Neural crest cell (in vitro differentiated cells): Measurements from ENCODE around the gene SLC35G2. TPM values are rescaled to one million over a fixed set of nuclear protein-coding genes. Genes with fewer than 3 reads are reported as not detected.
"Not testable (repeated sequence)": the region's sequence is repeated elsewhere in the genome, so short reads cannot be mapped to it uniquely, and the experiment has no call there.

Experiments
- DNase-seq: peaks from one replicate; pipeline ENCODE4 v3.0.0; 2021; ENCODE audit warnings: low read depth, mixed read lengths, low spot score
- H3K27ac Mint-ChIP-seq: one replicate; pipeline ENCODE4 v1.8.0; 2021; ENCODE audit warnings: mild to moderate bottlenecking, mixed read lengths; ENCODE audit not compliant: unreplicated experiment
- H3K27me3 Mint-ChIP-seq: 2 replicates; pipeline ENCODE4 v1.8.0; 2021; ENCODE audit warnings: low read depth, mild to moderate bottlenecking, mixed read lengths
- H3K36me3 Mint-ChIP-seq: 2 replicates; pipeline ENCODE4 v1.8.0; 2021; ENCODE audit warnings: low read depth, mild to moderate bottlenecking, mixed read lengths
- H3K4me1 Mint-ChIP-seq: 2 replicates; pipeline ENCODE4 v1.8.0; 2021; ENCODE audit warnings: mixed read lengths
- H3K4me3 Mint-ChIP-seq: one replicate; pipeline ENCODE4 v1.8.0; 2021; ENCODE audit warnings: mild to moderate bottlenecking, mixed read lengths
- H3K9me3 Mint-ChIP-seq: 2 replicates; pipeline ENCODE4 v1.8.0; 2021; ENCODE audit warnings: mixed read lengths
- total RNA-seq: library from RNA; stranded (reverse); gene quantifications from 2 replicates; pipeline ENCODE4 v1.2.1, GENCODE V29; 2021
- TF ChIP-seq, protein P1 (sequence below): fragments of 200-600 bp; sonication (generic); conservative IDR thresholded peaks from 2 replicates; pipeline ENCODE4 v1.5.0; 2021; ENCODE audit warnings: antibody characterized with exemption, mild to moderate bottlenecking

The SLC35G2 gene
- total RNA-seq, 1 donor from 2014 or later = 6.0 TPM

DNA sequence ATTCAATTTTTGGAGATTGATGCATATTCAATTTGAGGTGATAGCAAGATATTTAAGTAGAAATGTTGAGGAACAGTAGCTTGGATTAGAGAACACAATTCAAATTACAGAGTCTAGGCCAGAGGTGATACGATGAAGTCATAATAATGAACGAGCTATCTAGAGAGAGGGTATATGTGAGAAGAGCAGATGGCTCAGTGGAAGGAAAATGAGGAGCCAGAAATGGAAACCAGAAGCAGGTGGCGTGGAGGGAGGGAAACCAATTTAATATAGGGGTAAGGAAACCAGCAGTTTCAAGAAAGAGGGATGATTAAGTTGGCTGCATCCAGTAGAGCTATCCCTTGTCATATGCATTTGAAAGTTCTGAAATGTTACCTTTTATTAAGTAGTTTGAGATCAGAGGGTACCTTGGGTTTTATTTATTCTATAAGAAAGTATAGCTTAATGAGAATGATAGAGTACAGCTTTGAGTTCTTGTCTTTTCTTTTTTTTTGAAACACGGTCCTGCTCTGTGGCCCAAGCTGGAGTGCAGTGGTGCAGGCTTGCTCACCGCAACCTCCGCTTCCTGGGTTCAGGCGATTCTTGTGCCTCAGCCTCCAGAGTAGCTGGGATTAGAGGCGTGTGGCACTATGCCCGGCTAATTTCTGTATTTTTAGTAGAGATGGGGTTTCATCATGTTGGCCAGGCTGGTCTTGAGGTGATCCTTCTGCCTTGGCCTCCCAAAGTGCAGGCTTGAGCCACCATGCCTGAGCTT, 65.2 kb downstream of the SLC35G2 start:
- H3K4me3 Mint-ChIP-seq = no peak overlapping the region
- peaks cover 17% of the 10 kb centered on the region for H3K36me3 Mint-ChIP-seq
- peaks cover 5% of the 10 kb centered on the region for H3K4me1 Mint-ChIP-seq
- no peak for DNase-seq
- H3K27ac Mint-ChIP-seq = peak overlapping the region; percentile 0
- TF ChIP-seq, protein P1, sequence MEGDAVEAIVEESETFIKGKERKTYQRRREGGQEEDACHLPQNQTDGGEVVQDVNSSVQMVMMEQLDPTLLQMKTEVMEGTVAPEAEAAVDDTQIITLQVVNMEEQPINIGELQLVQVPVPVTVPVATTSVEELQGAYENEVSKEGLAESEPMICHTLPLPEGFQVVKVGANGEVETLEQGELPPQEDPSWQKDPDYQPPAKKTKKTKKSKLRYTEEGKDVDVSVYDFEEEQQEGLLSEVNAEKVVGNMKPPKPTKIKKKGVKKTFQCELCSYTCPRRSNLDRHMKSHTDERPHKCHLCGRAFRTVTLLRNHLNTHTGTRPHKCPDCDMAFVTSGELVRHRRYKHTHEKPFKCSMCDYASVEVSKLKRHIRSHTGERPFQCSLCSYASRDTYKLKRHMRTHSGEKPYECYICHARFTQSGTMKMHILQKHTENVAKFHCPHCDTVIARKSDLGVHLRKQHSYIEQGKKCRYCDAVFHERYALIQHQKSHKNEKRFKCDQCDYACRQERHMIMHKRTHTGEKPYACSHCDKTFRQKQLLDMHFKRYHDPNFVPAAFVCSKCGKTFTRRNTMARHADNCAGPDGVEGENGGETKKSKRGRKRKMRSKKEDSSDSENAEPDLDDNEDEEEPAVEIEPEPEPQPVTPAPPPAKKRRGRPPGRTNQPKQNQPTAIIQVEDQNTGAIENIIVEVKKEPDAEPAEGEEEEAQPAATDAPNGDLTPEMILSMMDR = no peak
- peaks cover 6% of the 10 kb centered on the region for H3K9me3 Mint-ChIP-seq
- H3K27me3 Mint-ChIP-seq = no peaks in the 10 kb centered on the region

DNA sequence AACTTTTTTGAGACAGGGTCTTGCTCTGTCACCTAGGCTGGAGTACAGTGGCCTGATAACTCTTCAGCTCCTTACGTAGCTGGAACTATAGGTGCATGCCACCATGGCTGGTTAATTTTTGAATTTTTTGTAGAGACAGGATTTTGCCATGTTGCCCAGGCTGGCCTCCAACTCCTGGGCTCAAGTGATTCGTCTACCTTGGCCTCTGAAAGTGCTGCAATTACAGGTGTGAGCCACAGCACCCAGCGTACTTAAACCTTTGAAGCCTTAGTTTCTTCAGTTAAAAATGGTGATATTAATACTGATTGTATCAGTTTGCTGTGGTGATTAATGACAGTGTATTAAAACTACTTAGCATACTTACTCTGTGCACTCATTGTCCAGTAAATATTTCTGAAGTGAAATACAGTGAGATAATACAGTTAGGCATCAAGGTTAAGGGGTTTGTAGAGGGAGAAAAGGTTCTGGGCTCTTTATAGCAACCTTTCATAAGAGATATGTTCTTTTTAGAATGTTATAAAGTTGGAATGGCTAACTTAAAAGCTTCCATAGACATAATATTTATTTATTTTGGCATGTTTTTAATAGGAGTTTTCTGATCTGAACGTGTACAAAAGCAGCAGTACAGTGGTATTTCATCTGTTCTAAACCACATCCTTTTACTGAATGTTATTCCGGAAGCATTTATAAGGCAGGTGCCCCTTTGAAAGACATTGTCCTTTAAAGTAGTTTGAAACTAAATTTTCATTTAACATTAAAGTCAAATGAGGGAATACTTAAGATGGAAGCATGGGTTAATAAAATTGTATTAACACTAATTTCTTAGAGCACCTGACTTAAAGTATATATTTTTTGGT, 66.7 kb downstream of the SLC35G2 start:
- H3K4me1 Mint-ChIP-seq = peaks cover 7% of the 10 kb centered on the region
- TF ChIP-seq, protein P1 = no peak
- H3K36me3 Mint-ChIP-seq = peaks cover 17% of the 10 kb centered on the region
- H3K27ac Mint-ChIP-seq = no peak overlapping the region
- no peak for DNase-seq
- H3K4me3 Mint-ChIP-seq = no peak overlapping the region
- H3K9me3 Mint-ChIP-seq = peaks cover 10% of the 10 kb centered on the region
- no peaks in the 10 kb centered on the region for H3K27me3 Mint-ChIP-seq

DNA sequence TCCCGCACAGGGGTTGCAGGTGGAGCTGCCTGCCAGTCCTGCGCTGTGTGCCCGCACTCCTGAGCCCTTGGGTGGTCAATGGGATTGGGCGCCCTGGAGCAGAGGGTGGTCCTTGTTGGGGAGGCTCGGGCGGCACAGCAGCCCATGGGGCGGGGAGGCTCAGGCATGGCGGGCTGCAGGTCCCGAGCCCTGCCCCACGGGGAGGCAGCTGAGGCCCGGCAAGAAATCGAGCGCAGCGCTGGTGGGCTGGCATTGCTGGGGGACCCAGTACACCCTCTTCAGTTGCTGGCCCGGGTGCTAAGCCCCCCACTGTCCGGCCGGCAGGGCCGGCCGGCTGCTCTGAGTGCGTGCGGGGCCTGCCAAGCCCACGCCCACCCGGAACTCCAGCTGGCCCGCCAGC, 71.0 kb downstream of the SLC35G2 start:
- no peak for DNase-seq
- Mint-ChIP-seq H3K36me3 (peaks cover 23% of the 10 kb centered on the region), H3K9me3 (peaks cover 7% of the 10 kb centered on the region), H3K4me1 (peaks cover 19% of the 10 kb centered on the region), H3K27ac (no peak overlapping the region), H3K27me3 (no peaks in the 10 kb centered on the region), H3K4me3 (no peak overlapping the region)
- TF ChIP-seq, protein P1 = no peak

DNA sequence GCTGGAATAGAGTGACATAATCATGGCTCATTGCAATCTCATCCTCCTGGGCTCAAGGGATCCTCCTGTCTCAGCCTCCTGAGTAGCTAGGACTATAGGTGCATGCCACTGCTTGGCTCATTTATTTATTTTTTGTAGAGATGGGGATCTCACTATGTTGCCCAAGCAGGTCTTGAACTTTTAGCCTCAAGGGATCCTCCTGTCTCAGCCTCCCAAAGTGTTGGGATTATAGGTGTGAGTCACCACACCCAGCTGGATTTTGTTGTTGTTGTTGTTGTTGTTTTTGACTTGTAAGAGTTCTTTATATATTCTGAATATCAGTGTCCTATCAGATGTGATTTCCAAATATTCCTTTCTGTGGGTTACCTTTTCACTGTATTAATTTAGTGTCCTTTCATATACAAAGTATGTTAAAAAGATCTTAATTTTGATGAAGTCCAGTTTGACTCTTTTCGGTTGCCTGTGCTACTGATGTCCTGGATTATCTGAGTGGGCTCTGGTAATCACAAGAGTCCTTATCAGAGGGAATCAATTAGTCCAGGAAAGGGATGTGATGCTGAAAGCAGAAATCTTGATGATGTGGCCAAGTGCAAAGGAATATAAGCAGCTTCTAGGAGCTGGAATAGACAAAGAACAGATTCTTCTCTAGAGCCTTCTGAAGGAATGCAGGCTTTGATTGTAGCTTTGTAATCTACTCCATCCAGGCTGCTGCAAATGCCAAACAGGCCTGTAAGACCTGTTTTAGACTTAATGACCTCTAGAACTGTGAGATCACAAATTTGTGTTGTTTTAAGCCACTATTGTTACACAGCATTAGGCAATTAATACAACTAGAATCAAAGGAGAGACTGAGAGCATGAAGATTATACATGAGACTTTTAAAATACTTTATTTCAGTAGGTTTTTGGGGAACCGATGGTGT, 73.3 kb downstream of the SLC35G2 start:
- peaks cover 23% of the 10 kb centered on the region for H3K36me3 Mint-ChIP-seq
- peaks cover 19% of the 10 kb centered on the region for H3K4me1 Mint-ChIP-seq
- TF ChIP-seq, protein P1 = no peak
- H3K9me3 Mint-ChIP-seq = peaks cover 7% of the 10 kb centered on the region
- no peak for DNase-seq
- H3K27ac Mint-ChIP-seq = no peak overlapping the region
- H3K4me3 Mint-ChIP-seq = no peak overlapping the region
- H3K27me3 Mint-ChIP-seq = no peaks in the 10 kb centered on the region

DNA sequence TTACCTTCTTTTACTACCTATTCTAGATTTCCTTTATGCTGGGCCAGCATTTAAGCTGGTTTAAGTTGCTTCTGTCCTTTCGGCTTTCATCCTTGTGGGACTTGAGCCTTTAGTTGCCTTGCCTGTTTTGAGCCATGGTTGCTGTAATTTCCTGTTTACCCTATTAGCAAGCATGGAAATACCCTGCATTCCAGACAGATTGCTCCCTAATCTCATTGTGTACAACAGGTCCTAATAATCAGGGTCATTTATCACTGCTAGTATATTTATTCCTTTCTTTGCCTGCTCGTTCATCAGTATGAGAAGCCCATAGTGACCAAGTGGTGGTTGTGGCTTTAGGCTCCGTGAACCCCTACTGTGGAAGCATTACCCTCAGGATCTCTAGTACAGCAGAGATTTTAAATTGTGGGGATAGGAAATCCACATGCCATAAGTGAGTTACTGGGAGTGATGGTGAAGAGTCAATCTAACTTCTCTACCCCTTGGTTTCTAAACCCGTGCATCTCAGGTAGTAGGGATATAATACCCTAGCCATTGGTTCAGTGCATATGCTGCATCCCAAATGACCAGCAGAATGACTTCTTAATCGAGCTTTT, 75.0 kb downstream of the SLC35G2 start:
- no peaks in the 10 kb centered on the region for H3K27me3 Mint-ChIP-seq
- TF ChIP-seq, protein P1 = no peak
- no peak overlapping the region for H3K27ac Mint-ChIP-seq
- H3K4me1 Mint-ChIP-seq = peaks cover 24% of the 10 kb centered on the region
- no peak for DNase-seq
- H3K9me3 Mint-ChIP-seq = peaks cover 7% of the 10 kb centered on the region
- no peak overlapping the region for H3K4me3 Mint-ChIP-seq
- H3K36me3 Mint-ChIP-seq = peaks cover 23% of the 10 kb centered on the region

DNA sequence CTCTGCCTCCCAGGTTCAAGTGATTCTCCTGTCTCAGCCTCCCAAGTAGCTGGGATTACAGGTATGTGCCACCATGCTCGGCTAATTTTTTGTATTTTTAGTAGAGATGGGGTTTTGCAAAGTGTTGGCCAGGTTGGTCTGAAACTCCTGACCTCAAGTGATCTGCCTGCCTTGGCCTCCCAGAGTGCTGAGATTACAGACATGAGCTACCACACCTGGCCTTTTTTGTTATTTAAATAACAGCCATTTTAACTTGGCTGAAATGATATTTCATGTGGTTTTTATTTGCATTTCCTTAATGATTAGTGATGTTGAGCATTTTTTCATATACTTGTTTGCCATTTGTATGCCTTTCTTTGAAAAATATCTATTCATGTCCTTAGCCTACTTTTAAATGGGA, 78.2 kb downstream of the SLC35G2 start:
- H3K27ac Mint-ChIP-seq, H3K9me3 Mint-ChIP-seq, DNase-seq, H3K27me3 Mint-ChIP-seq, H3K4me3 Mint-ChIP-seq: not testable (repeated sequence)
- H3K36me3 Mint-ChIP-seq = peaks cover 26% of the 10 kb centered on the region
- peaks cover 25% of the 10 kb centered on the region for H3K4me1 Mint-ChIP-seq
